Heart left ventricle (tissue), 13 donors: ENCODE results near the gene LIPM.

Experiments used
- CTCF ChIP-seq, 12 donors: fragments of 200-600 bp; sonication (generic) in 4 of 12; IDR thresholded peaks; one replicate each; pipeline versions ENCODE4 v1.5.0 to v1.8.0; 2018 to 2022; ENCODE audit warnings: antibody characterized with exemption in 12 of 12, mild to moderate bottlenecking in 5 of 12
- POLR2A ChIP-seq, 2 donors: fragments of 450-650 bp; IDR thresholded peaks; one replicate each; pipeline ENCODE4 v1.6.1; 2017; ENCODE audit warnings: antibody characterized with exemption in 2 of 2, mild to moderate bottlenecking in 2 of 2, moderate library complexity in 2 of 2
- donor health status: ischemic (EF 13 %, LVEDD 7.1; RV severe dilation, severe dysfunction).
- donor health status: DM: no; HTN: yes; CAD: no.
- donor health status: DM: no; HTN: no; CAD: no.
- donor health status: ischemic (EF 25% LVEDD 6.9; RV normal size, moderate dysfunction).
- donor health status: ischemic (EF 25% LVEDD 5.7; RV mildly dilated, moderate dysfunction).
- donor health status: ischemic (EF 35%, LVEDD 5.7; RV mildly dilated, moderate dysfunction).
- donor health status: nonischemic (EF 11% LVEDD 7.7; RV severe dilation, severe dysfunction).
- donor health status: DM: yes; HTN: yes; CAD: no.
- donor health status: PGD.
- donor health status: ischemic (EF 29% LVEDD 5.4; RV normal size, mild dysfunction).
- donor health status: nonischemic (EF 23%, LVEDD 6.1; RV moderate dilation, normal function).

GRCh38 chr10:88787463-88787862 lies 15.1 kb upstream of the LIPM start:
- TF ChIP-seq CTCF (IDR thresholded peaks at IDR 0.05) (no peak), POLR2A (IDR thresholded peaks at IDR 0.05) (no peak)
